ENCODE data around the gene ATP7A. TPM values are rescaled to one million over a fixed set of nuclear protein-coding genes. Genes with fewer than 3 reads are reported as not detected.

Gene ATP7A
- total RNA-seq: 18.2 and 20.3 TPM in 2 replicates

GRCh38 chrX:77910108-77910840 lies at the start of gene ATP7A:
Gene ATP7A, plus strand, starts transcription at chrX:77910693. Its CDS starts 60,949 bp downstream, at chrX:77971642.

DNA sequence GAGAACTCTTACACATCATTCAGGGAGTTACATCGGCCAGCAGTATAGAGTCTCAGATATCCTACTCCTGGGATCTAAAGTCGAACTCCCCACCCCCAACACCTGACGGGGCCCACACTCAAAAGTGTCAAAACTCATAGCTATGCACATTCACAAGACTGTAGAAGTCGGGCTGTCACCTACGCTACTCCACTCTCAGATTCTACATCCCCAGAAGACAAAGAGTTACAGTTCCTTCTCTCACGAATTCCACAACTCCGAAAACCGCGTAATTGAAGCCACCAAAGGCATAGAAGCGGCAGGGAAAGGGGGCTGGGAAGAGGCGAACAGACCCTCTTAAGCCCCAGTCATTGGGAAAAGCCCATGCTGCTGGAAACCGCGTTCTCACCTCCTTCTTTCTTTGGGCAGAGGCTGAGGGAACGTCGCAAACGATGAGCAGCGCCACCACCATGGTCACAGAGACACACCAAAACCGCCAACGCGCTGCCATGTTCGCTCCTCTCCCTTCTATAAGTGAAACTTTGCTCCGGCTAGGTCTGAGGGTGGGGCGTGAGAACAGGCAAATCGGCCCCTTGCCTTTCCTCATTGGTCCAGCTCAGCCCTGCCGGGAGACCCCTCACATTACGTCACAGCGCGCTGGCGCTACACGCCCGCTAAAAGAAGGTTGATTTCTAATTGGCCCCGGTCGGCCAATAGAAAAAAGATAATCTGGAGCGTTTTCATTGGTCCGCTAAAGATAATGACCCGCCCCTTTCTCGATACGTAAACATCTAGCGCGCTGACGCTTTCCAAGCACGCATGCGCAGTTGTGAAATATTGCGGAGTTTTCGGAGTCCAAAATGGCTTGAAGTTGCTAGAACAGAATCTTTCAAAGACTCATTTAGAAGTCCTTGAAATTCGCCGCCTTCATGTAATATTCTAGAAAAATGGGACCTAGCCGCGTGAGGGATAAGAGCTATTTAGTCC lies 15.3 kb upstream of the ATP7A start, which contains the start of gene MAGT1:
Gene MAGT1, minus strand, starts transcription at position 515 of the 966 bp plus-strand sequence. Its CDS starts 25 bp downstream, at position 490.

GRCh38 chrX:77899081-77899828 lies 11.2 kb upstream of the ATP7A start, which contains the start of gene COX7B:
Gene COX7B, plus strand, starts transcription at chrX:77899468. Its CDS starts 86 bp downstream, at chrX:77899554.

GRCh38 chrX:77969538-77969937 lies 59.0 kb downstream of the ATP7A start, which contains the start of gene PGAM4:
Gene PGAM4, minus strand, starts transcription at chrX:77969638. Its CDS starts 0 bp downstream, at chrX:77969638.

Other genes with a start within 250 kb of the ATP7A start
- 118 and 138 TPM in 2 replicates for gene ATRX, start 124.5 kb upstream of the ATP7A start, total RNA-seq
- 478 and 593 TPM in 2 replicates for gene MAGT1, start 15.3 kb upstream of the ATP7A start, total RNA-seq
- 475 and 584 TPM in 2 replicates for gene COX7B, start 11.2 kb upstream of the ATP7A start, total RNA-seq
- not detected in 2 replicates for gene PGAM4, start 58.9 kb downstream of the ATP7A start, total RNA-seq
- 243 and 266 TPM in 2 replicates for gene PGK1, start 193.6 kb downstream of the ATP7A start, total RNA-seq
- gene TAF9B, start 229.0 kb downstream of the ATP7A start, total RNA-seq: 46.8 and 50.9 TPM in 2 replicates

Data from aortic smooth muscle cell (primary cell).